AG09319 (cell line): ENCODE results near the gene SIGLEC10.

ENCODE experiments used
- DNase-seq: peaks from one replicate; pipeline ENCODE4 v3.0.0-alpha.2; 2010; ENCODE audit warnings: low read depth; ENCODE audit errors: extremely low read depth
- TF ChIP-seq, protein P1 (sequence below): IDR thresholded peaks from 2 replicates; pipeline ENCODE4 v1.5.1; 2011; ENCODE audit warnings: low read depth, mild to moderate bottlenecking, inconsistent platforms, low read length, moderate library complexity

SIGLEC10 gene

DNA sequence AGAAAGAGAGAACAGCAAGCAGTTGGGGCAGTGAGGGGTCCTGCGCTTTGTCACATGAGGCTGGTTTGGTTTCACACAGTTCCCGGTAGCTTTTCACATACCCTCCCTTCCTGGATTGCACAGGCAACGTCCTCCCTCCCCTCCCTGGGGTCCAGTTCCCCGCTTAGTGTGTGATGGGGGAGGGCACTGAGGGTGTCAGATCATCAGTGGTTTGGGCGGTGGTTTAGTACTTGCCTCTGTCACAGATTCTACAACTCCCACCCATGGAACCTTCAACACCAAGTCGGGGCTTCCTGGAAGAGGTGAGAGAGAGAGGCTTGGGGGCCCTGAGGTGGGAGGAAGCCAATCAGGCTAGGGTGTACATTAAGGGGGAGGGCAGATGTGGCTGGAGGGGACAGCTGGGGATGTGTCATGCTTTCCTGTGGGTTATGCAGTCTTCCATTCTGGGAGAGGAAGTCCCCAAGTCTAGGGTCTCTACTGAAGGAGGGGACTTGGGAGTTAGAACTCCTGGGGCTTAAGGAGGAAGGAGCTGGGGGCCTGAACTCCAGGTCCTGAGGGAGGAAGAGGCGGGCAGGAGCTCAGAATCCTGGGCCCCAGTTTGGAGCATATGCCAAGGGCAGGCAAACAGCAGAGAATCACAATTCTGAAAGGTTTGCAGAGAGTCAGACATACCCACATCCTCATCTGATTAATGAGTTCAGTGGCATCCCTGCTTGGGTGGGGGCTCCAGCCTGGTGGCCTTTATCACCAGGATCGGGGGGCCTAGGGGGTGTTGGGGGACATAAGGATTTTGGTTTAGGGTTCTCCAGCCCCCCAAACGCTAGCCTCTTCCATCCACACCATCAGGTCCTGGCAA is 44.6 kb downstream of the SIGLEC10 start, which contains the start of gene NKG7:
Gene NKG7, minus strand, starts transcription at position 6 of the 856 bp plus-strand sequence. CDS start 119 bp downstream, outside the sequence.
- TF ChIP-seq, protein P1, sequence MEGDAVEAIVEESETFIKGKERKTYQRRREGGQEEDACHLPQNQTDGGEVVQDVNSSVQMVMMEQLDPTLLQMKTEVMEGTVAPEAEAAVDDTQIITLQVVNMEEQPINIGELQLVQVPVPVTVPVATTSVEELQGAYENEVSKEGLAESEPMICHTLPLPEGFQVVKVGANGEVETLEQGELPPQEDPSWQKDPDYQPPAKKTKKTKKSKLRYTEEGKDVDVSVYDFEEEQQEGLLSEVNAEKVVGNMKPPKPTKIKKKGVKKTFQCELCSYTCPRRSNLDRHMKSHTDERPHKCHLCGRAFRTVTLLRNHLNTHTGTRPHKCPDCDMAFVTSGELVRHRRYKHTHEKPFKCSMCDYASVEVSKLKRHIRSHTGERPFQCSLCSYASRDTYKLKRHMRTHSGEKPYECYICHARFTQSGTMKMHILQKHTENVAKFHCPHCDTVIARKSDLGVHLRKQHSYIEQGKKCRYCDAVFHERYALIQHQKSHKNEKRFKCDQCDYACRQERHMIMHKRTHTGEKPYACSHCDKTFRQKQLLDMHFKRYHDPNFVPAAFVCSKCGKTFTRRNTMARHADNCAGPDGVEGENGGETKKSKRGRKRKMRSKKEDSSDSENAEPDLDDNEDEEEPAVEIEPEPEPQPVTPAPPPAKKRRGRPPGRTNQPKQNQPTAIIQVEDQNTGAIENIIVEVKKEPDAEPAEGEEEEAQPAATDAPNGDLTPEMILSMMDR: no peak
- no peak for DNase-seq

DNA sequence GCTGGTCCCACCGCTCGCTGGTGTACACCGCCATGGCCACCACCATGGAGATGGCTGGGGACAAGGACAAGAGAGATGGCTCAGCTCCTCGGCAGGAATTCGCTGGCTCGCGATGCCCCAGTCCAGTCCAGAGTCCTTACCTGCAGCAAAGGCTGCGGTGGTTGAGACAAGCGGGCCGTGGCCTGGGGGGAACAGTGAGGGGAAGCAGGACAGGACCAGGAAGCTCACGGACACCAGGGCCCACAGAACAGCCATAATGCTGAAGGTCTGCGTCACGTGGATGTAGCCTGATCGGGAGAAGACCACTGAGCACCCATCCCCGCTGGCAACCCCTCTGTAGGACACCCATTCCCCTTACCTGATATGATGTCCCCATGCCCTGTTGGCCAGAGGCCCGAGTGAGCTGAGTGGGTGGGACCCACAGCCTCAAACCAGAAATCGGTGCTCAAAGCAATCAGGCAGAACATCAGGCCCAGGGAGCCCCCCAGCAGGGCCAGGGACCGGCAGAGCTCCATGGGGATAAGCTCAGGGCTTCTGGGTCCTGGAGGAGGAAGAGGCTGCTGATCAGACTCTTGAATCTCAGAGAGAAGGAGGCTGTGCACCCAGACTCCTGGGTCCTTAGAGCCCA is 45.3 kb downstream of the SIGLEC10 start:
- TF ChIP-seq, protein P1: no peak
- DNase-seq: no peak

DNA sequence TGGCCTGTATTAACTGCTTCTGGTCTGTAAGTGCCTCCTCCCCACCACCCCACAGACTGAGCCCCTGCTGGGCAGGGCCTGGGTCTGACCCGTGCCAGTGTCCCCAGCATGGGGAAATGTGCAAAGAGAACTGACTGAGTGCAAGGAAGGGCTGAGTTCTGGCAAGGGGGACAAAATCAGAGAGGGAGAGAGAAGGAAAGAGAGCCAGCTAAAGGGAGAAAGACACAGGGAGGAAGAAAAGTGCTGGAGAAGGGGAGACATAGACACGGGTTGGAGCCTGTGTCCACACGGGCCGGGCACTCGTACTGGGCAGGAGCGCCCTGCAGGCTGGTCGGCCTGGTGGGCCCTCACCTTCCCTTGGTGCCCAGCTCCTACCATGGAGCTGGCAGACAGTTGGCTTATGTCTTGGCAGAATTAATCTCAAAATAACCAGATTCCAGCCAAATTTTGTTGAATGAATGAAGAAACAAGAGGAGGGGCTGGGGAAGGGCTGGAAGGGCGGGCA is 46.2 kb downstream of the SIGLEC10 start:
- no peak for DNase-seq
- TF ChIP-seq, protein P1: no peak

DNA sequence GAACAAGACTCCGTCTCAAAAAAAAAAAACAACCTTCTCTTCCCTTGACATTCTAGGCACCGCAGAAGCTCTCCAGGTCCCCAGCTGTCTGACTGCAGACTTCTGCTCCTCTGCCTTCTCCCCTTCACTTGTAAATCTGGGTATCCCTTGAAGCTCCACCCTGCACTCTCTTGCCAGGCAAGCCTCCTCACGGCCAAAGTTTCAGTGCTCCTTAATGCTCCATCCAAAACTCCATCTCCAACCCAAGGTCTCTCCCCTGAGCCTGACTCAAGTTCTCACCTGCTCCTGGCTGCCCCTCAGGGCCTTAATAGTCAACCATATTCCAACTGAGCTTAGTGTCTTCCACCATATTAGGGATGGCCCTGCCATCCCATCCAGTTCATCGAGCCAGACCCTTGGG is 47.2 kb downstream of the SIGLEC10 start:
- no peak for DNase-seq
- TF ChIP-seq, protein P1: no peak

DNA sequence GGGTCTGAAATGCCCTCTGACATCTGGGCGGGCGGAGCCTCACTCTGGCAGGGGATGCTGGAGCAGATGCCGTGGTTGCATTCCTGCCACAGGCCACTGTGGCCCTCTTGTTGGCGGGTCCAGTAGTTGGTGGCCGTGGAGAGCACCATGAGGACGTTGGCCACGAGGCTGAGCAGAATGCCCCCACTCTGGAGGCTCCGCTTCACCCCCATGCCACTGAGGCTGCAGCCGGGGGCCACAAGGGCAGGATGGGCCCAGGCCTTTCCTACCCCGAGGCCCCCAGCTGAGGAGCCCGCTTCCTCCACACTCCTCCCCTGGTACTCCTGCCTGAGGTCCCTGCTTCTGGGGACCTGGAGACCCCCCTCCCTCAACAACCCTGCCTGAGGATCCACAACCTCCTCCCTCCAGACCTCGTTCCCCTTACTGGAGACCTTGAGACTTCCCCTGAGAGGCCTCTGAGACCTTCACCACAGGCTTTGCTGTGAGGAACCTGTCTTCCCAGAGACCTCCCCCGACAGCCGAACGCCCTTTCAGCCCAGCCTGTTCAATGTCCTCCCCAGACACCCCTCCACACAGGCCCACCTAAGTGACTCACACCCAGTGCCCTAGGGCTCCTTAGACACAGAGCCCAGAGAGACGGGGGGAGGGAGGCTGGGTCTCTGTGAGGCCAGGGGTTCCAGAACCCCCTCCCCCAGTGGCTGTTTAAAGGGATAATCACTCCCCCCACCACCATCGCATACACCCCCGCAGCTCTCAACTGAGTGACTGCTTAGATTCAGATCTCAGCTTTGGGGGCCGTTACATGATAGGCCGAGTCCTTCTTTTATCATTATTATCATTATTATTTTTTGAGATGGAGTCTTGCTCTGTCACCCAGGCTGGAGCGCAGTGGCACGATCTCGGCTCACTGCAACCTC is 48.8 kb downstream of the SIGLEC10 start, which contains the start of gene CLDND2:
Gene CLDND2, minus strand, starts transcription at position 638 of the 917 bp plus-strand sequence. Its CDS starts 426 bp downstream, at position 212.
- TF ChIP-seq, protein P1: no peak
- no peak for DNase-seq

DNA sequence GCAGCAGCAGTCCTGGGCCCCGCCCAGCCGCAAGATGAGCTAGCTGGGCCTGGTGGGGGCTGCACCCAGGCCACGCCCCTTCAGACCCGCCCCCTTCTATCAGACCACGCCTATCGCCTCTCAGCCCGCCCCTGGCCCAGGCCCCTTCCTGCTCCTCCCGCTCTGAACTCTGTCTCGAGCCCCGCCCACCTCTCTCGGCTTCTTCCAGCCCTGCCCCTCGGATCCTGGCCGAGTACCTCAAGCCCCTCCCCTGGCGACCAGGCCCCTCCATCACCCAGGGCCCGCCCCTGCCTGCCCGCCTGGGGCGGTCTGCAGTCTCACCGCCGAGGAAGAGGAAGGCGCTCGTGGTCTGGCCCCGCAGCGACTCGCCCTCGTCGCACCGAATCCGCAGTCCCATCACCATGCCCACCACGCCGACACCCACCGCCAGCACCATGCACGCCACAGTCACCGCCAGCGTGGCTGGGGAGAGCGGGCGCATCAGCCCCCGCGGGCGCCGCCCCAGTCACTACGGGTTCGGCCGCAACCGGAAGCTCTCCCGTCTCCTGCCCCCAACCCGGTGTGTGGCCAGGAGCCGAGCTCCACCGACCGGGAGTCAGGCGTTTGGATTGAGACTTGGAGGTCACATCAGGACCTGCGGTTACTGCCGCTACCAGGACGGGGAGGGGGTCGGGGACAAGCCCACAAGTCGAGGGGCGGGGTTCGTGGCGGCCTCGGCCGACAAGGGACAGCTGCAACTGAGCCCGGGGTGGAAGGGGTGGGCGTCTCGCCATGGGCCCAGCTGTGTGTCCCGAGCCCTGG is 49.7 kb downstream of the SIGLEC10 start:
- TF ChIP-seq, protein P1: no peak
- DNase-seq: peak; percentile 98
